Fibroblast of lung (primary cell): ENCODE data around the gene MYCBP.

ENCODE experiments used
- CTCF ChIP-seq, 2 donors: IDR thresholded peaks in 1 of 2; conservative IDR thresholded peaks in 1 of 2; 1 replicate in 1 of 2; 2 replicates in 1 of 2; pipeline ENCODE4 v1.5.1; 2011 to 2012; ENCODE audit warnings: low read length in 2 of 2, control low read depth in 1 of 2, inconsistent platforms in 1 of 2, low read depth in 1 of 2, mild to moderate bottlenecking in 1 of 2
- EZH2 ChIP-seq: IDR thresholded peaks from 2 replicates; pipeline ENCODE4 v1.5.1; 2012; ENCODE audit warnings: low read length, control low read depth, mild to moderate bottlenecking; ENCODE audit errors: missing control alignments

- TF ChIP-seq CTCF (conservative IDR thresholded peaks at IDR 0.05 in 1 of 2, IDR thresholded peaks at IDR 0.05 in 1 of 2; ENCODE audit: low read depth in 1 of 2, low read length in 2 of 2) = no peak
- TF ChIP-seq EZH2 = no peak
These were observed 634 bp downstream of the MYCBP start for GRCh38 chr1:38872401-38873026.
